Fibroblast of villous mesenchyme (primary cell): Measurements from ENCODE around the gene ATG2B. TPM values are rescaled to one million over a fixed set of nuclear protein-coding genes. Genes with fewer than 3 reads are reported as not detected.
A peak's percentile ranks its signal among the peaks of the same experiment; 100 is the strongest.

Source experiments
- DNase-seq: peaks from one replicate; pipeline ENCODE4 v3.0.0-alpha.2; 2010; ENCODE audit warnings: low read depth
- H3K4me3 ChIP-seq: 2 replicates; pipeline ENCODE4 v1.5.1; 2011; ENCODE audit warnings: low read depth, mild to moderate bottlenecking, low read length
- CTCF ChIP-seq: IDR thresholded peaks from 2 replicates; pipeline ENCODE4 v1.5.1; 2012; ENCODE audit warnings: low read depth, mild to moderate bottlenecking, low read length; ENCODE audit not compliant: insufficient read depth
- total RNA-seq: library from RNA; depleted of rRNA; stranded (reverse); fragments of >200 nt; gene quantifications from 2 replicates; pipeline ENCODE4 v1.2.3, GENCODE V29; 2012

ATG2B gene
- total RNA-seq, 1 donor, result 32.4 TPM

- no peak for TF ChIP-seq CTCF
- no peak for DNase-seq
- H3K4me3 ChIP-seq, result no peak overlapping the region
These were observed 85.3 kb downstream of the ATG2B start for GRCh38 chr14:96277890-96278289.

- DNase-seq, result peak; percentile 84
- peak; percentile 96 for TF ChIP-seq CTCF
- no peak overlapping the region for H3K4me3 ChIP-seq
These were observed 87.7 kb downstream of the ATG2B start for GRCh38 chr14:96275177-96276112.

- no peak for TF ChIP-seq CTCF
- DNase-seq, result peak; percentile 94
- H3K4me3 ChIP-seq, result no peak overlapping the region
These were observed 88.6 kb downstream of the ATG2B start for GRCh38 chr14:96274543-96274942.

GRCh38 chr14:96274122-96274521, 89.0 kb downstream of the ATG2B start:
- TF ChIP-seq CTCF, result no peak
- peak; percentile 53 for DNase-seq
- H3K4me3 ChIP-seq, result no peak overlapping the region

- H3K4me3 ChIP-seq, result no peak overlapping the region
- no peak for TF ChIP-seq CTCF
- no peak for DNase-seq
These were observed 89.5 kb downstream of the ATG2B start for GRCh38 chr14:96273629-96274028.

- TF ChIP-seq CTCF, result no peak
- H3K4me3 ChIP-seq, result no peak overlapping the region
- no peak for DNase-seq
These were observed 90.2 kb downstream of the ATG2B start for GRCh38 chr14:96272777-96273473.
